Astrocyte of the spinal cord (primary cell): ENCODE measurements around the gene ST3GAL2.
"Not testable (repeated sequence)": the region's sequence is repeated elsewhere in the genome, so short reads cannot be mapped to it uniquely, and the experiment has no call there.

ENCODE experiments used
- DNase-seq: peaks from one replicate; pipeline ENCODE4 v3.0.0; 2011; ENCODE audit warnings: low read depth, low spot score
- H3K4me3 ChIP-seq: 2 replicates; pipeline ENCODE4 v1.5.1; 2011; ENCODE audit warnings: low read depth, mild to moderate bottlenecking, low read length, moderate library complexity
- in situ Hi-C: cut with HindIII; loops from 2 replicates; pipeline ENCODE4 v1.10.0; 2017; ENCODE audit warnings: low sequenced_read_pairs
- TF ChIP-seq, protein P1 (sequence below): IDR thresholded peaks from 2 replicates; pipeline ENCODE4 v1.5.1; 2012; ENCODE audit warnings: low read depth, mild to moderate bottlenecking, low read length, inconsistent platforms

The ST3GAL2 gene

DNA sequence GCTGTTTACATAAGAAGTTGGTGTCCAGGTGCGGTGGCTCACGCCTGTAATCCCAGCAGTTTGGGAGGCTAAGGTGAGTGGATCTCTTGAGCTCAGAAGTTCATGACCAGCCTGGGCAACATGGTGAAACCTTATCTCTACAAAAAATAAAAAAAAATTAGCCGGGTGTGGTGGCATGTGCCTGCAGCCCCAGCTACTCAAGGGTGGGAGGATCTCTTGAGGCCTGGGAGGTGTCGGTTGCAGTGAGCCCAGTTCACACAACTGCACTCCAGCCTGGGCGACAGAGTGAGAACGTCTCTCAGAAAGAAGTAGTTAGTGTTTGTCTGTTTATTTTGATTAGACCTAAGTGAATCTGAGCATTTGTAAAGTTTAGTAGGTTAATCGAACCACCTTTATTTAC, 79.3 kb downstream of the ST3GAL2 start:
- TF ChIP-seq, protein P1, sequence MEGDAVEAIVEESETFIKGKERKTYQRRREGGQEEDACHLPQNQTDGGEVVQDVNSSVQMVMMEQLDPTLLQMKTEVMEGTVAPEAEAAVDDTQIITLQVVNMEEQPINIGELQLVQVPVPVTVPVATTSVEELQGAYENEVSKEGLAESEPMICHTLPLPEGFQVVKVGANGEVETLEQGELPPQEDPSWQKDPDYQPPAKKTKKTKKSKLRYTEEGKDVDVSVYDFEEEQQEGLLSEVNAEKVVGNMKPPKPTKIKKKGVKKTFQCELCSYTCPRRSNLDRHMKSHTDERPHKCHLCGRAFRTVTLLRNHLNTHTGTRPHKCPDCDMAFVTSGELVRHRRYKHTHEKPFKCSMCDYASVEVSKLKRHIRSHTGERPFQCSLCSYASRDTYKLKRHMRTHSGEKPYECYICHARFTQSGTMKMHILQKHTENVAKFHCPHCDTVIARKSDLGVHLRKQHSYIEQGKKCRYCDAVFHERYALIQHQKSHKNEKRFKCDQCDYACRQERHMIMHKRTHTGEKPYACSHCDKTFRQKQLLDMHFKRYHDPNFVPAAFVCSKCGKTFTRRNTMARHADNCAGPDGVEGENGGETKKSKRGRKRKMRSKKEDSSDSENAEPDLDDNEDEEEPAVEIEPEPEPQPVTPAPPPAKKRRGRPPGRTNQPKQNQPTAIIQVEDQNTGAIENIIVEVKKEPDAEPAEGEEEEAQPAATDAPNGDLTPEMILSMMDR: no peak
- DNase-seq: no peak
- no peak overlapping the region for H3K4me3 ChIP-seq
- in situ Hi-C loops: no loop called here

DNA sequence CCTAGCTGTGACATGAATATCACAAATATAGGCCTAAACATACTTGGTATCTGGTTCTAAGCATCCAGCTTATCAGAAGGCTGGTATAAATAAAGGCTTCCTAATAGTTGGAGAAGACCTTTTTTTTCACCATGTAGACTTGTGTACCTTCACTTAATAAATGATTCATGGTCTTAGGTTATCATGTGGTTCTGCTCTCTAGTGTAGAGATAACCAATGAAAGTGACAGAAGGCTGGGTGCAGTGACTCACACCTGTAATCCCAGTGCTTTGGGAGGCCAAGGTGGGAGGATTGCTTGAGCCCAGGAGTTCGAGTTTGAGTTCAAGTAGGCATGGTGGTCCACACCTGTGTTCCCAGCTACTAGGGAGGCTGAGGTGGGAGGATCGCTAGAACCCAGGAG, 89.1 kb downstream of the ST3GAL2 start:
- TF ChIP-seq, protein P1: no peak
- in situ Hi-C loops: no loop called here
- DNase-seq: no peak
- H3K4me3 ChIP-seq: no peak overlapping the region

DNA sequence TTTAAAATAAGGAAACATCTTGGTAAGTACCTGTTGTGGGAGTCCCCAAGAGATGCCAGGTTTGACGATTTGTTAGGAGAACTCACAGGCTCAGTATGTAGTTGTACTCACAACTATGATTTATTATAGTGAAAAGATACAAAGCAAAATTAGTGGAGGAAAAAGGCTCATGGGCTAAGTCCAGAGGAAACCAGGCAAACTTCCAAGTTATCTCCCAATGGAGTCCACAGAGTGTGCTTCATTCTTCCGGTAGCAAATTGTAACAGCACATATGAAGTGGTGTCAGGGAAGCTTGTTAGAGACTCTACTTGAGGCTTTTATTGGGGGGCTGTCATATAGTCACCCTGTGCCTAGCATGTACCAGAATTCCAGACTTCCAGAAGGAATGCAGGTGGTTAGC, 89.9 kb downstream of the ST3GAL2 start:
- no peak overlapping the region for H3K4me3 ChIP-seq
- TF ChIP-seq, protein P1: no peak
- no peak for DNase-seq
- in situ Hi-C loops: no loop called here

DNA sequence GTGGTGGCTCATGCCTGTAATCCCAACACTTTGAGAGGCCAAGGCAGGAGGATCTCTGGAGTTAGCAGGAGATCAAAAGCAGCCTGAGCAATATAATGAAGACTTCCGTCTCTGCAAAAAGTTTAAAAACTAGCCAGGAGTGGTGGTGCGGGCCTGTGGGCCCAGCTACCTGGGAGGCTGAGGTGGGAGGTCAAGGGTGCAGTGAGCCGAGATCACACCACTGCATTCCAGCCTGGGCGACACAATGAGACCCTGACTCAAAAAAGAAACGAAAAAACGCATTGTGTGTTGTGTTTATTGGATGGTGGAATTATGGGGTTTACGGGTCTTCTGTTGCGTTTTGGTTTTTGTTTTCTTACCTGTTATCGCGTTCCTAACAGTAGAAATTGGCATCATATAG, 93.1 kb downstream of the ST3GAL2 start:
- no peak for DNase-seq
- TF ChIP-seq, protein P1: no peak
- H3K4me3 ChIP-seq: peak overlapping the region; percentile 98
- in situ Hi-C loops: no loop called here

DNA sequence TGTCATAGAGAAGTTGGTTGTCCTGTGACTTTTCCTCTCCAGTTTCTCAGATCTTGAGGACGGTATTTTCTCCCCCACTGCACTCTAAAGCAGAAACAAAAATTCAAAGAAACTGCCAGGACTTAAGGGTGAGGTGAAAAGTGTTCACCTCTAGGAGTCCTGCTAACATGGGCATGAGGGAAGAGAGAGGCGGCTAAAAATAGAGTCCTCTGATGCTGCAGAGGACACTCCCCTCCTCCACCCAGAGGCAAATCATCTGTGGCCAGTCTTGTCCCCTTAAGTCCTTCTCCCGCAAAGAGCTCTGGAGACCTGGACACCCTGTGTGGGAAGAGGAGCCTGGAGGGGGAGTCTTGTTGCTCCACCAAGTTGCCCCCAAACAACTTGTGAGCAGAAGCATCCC, 96.9 kb downstream of the ST3GAL2 start:
- in situ Hi-C loops: no loop called here
- TF ChIP-seq, protein P1: no peak
- DNase-seq: no peak
- H3K4me3 ChIP-seq: no peak overlapping the region

DNA sequence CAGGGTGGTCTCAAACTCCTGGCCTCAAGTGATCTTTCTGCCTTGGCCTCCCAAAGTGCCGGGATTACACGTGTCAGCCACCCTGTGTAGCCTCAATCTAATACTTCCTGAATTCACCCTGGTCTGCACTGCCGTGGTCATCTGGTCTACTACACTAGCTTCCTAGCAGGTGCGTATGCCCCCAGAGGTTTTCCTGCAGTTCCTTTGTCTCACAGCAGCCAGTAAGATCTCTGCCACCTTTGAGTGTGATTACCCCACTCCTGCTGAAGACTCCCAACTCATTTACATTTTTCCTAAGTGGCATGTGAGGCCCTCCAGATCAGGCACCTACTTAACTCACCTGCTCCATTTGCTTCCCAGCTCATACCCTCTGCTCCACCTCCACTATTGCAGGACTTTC, 97.3 kb downstream of the ST3GAL2 start:
- in situ Hi-C loops: no loop called here
- no peak overlapping the region for H3K4me3 ChIP-seq
- TF ChIP-seq, protein P1: no peak
- no peak for DNase-seq

DNA sequence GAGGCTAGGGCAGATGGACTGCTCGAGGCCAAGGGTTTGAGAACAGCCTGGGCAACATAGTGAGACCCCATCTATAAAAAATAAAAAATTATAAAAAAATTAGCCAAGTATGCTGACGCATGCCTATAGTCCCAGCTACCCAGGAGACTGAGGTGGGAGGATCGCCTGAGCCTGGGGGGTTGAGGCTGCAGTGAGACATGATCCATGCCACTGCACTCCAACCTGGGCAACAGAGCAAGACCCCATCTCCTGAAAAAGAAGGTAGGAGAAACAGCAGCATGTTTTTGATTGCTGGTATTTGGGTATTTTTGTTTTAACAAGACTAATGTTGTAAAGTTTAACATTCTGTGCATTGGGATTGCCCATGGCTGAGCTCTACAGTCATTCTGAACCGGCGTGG, 101.1 kb downstream of the ST3GAL2 start:
- in situ Hi-C loops: no loop called here
- H3K4me3 ChIP-seq: no peak overlapping the region
- no peak for DNase-seq
- TF ChIP-seq, protein P1: no peak

DNA sequence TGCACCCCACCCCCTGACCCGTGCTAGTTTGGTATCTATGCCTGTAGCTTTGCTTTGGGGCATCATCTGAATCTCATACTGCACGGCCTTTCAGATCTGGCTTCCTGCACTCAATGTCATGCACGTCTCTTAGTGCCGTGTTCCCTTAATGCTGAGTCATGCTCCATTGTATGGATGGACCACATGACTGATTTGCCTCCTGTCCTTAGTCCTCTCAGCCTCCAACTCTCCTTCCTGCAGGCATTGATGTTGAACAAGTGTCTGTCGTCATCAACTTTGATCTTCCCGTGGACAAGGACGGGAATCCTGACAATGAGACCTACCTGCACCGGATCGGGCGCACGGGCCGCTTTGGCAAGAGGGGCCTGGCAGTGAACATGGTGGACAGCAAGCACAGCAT, 106.2 kb downstream of the ST3GAL2 start:
- DNase-seq, H3K4me3 ChIP-seq, in situ Hi-C loops: not testable (repeated sequence)
